ENCODE data around the gene CCDC122.
"Not testable (repeated sequence)": the region's sequence is repeated elsewhere in the genome, so short reads cannot be mapped to it uniquely, and the experiment has no call there.

The CCDC122 gene

GRCh38 chr13:43865892-43866291 lies 13.6 kb downstream of the CCDC122 start:
- no peak overlapping the region for H3K27ac Mint-ChIP-seq (ENCODE audit: low read depth)
- no peaks in the 10 kb centered on the region for H3K36me3 Mint-ChIP-seq (ENCODE audit: insufficient read depth)
- H3K27me3 Mint-ChIP-seq = no peaks in the 10 kb centered on the region
- H3K9me3 Mint-ChIP-seq = no peaks in the 10 kb centered on the region
- no peak for DNase-seq (ENCODE audit: low spot score in 2 of 2)
- no peaks in the 10 kb centered on the region for H3K4me1 Mint-ChIP-seq
- H3K4me3 Mint-ChIP-seq = no peak overlapping the region
- ATAC-seq (replicated peaks; ENCODE audit: extremely low read depth, poor library complexity, severe bottlenecking) = no peak

GRCh38 chr13:43864921-43865320 lies 14.6 kb downstream of the CCDC122 start:
- Mint-ChIP-seq H3K9me3 (no peaks in the 10 kb centered on the region), H3K36me3 (ENCODE audit: insufficient read depth) (no peaks in the 10 kb centered on the region), H3K27me3 (no peaks in the 10 kb centered on the region), H3K4me3 (no peak overlapping the region), H3K4me1 (no peaks in the 10 kb centered on the region), H3K27ac (ENCODE audit: low read depth) (no peak overlapping the region)
- DNase-seq (ENCODE audit: low spot score in 2 of 2) = no peak
- ATAC-seq (replicated peaks; ENCODE audit: extremely low read depth, poor library complexity, severe bottlenecking) = no peak

- ATAC-seq (replicated peaks; ENCODE audit: extremely low read depth, poor library complexity, severe bottlenecking) = no peak
- H3K27me3 Mint-ChIP-seq = no peaks in the 10 kb centered on the region
- no peak overlapping the region for H3K27ac Mint-ChIP-seq (ENCODE audit: low read depth)
- no peaks in the 10 kb centered on the region for H3K4me1 Mint-ChIP-seq
- no peak overlapping the region for H3K4me3 Mint-ChIP-seq
- no peaks in the 10 kb centered on the region for H3K9me3 Mint-ChIP-seq
- DNase-seq (ENCODE audit: low spot score in 2 of 2) = no peak
- H3K36me3 Mint-ChIP-seq (ENCODE audit: insufficient read depth) = no peaks in the 10 kb centered on the region
Measured at GRCh38 chr13:43861863-43862262, 17.7 kb downstream of the CCDC122 start.

- H3K9me3 Mint-ChIP-seq = peaks cover 42% of the 10 kb centered on the region
- no peak overlapping the region for H3K27ac Mint-ChIP-seq (ENCODE audit: low read depth)
- no peak overlapping the region for H3K4me3 Mint-ChIP-seq
- H3K36me3 Mint-ChIP-seq (ENCODE audit: insufficient read depth) = peaks cover 4% of the 10 kb centered on the region
- ATAC-seq (replicated peaks; ENCODE audit: extremely low read depth, poor library complexity, severe bottlenecking) = no peak
- no peaks in the 10 kb centered on the region for H3K27me3 Mint-ChIP-seq
- H3K4me1 Mint-ChIP-seq = no peaks in the 10 kb centered on the region
- no peak for DNase-seq (ENCODE audit: low spot score in 2 of 2)
Measured at GRCh38 chr13:43852923-43853404, 26.6 kb downstream of the CCDC122 start.

GRCh38 chr13:43850873-43851272 lies 28.7 kb downstream of the CCDC122 start:
- Mint-ChIP-seq H3K27me3 (no peaks in the 10 kb centered on the region), H3K9me3 (peaks cover 42% of the 10 kb centered on the region), H3K36me3 (ENCODE audit: insufficient read depth) (peaks cover 4% of the 10 kb centered on the region), H3K27ac (ENCODE audit: low read depth) (no peak overlapping the region), H3K4me3 (no peak overlapping the region), H3K4me1 (no peaks in the 10 kb centered on the region)
- DNase-seq (ENCODE audit: low spot score in 2 of 2) = no peak
- no peak for ATAC-seq (replicated peaks; ENCODE audit: extremely low read depth, poor library complexity, severe bottlenecking)

- no peak overlapping the region for H3K27ac Mint-ChIP-seq (ENCODE audit: low read depth)
- H3K4me3 Mint-ChIP-seq = no peak overlapping the region
- no peaks in the 10 kb centered on the region for H3K4me1 Mint-ChIP-seq
- peaks cover 3% of the 10 kb centered on the region for H3K36me3 Mint-ChIP-seq (ENCODE audit: insufficient read depth)
- H3K27me3 Mint-ChIP-seq = no peaks in the 10 kb centered on the region
- ATAC-seq (replicated peaks; ENCODE audit: extremely low read depth, poor library complexity, severe bottlenecking) = no peak
- H3K9me3 Mint-ChIP-seq = peaks cover 28% of the 10 kb centered on the region
- no peak for DNase-seq (ENCODE audit: low spot score in 2 of 2)
Measured at GRCh38 chr13:43848001-43848649, 31.4 kb downstream of the CCDC122 start.

- H3K27ac Mint-ChIP-seq (ENCODE audit: low read depth) = no peak overlapping the region
- H3K4me3 Mint-ChIP-seq = no peak overlapping the region
- DNase-seq (ENCODE audit: low spot score in 2 of 2) (no peak), ATAC-seq (replicated peaks; ENCODE audit: extremely low read depth, poor library complexity, severe bottlenecking) (no peak)
- no peaks in the 10 kb centered on the region for H3K27me3 Mint-ChIP-seq
- H3K36me3 Mint-ChIP-seq (ENCODE audit: insufficient read depth) = peaks cover 1% of the 10 kb centered on the region
- H3K9me3 Mint-ChIP-seq = peaks cover 14% of the 10 kb centered on the region
- H3K4me1 Mint-ChIP-seq = no peaks in the 10 kb centered on the region
Measured at GRCh38 chr13:43846496-43847158, 32.9 kb downstream of the CCDC122 start.

- Mint-ChIP-seq H3K27me3 (no peaks in the 10 kb centered on the region), H3K36me3 (ENCODE audit: insufficient read depth) (no peaks in the 10 kb centered on the region), H3K9me3 (no peaks in the 10 kb centered on the region), H3K4me3 (no peak overlapping the region), H3K4me1 (no peaks in the 10 kb centered on the region), H3K27ac (ENCODE audit: low read depth) (no peak overlapping the region)
- DNase-seq (ENCODE audit: low spot score in 2 of 2) = no peak
- no peak for ATAC-seq (replicated peaks; ENCODE audit: extremely low read depth, poor library complexity, severe bottlenecking)
Measured at GRCh38 chr13:43838909-43839308, 40.6 kb downstream of the CCDC122 start.

GRCh38 chr13:43835701-43836100 lies 43.8 kb downstream of the CCDC122 start:
- H3K4me3 Mint-ChIP-seq = no peak overlapping the region
- no peaks in the 10 kb centered on the region for H3K4me1 Mint-ChIP-seq
- DNase-seq (ENCODE audit: low spot score in 2 of 2) (no peak), ATAC-seq (replicated peaks; ENCODE audit: extremely low read depth, poor library complexity, severe bottlenecking) (no peak)
- H3K36me3 Mint-ChIP-seq (ENCODE audit: insufficient read depth) = no peaks in the 10 kb centered on the region
- no peak overlapping the region for H3K27ac Mint-ChIP-seq (ENCODE audit: low read depth)
- no peaks in the 10 kb centered on the region for H3K9me3 Mint-ChIP-seq
- peaks cover 22% of the 10 kb centered on the region for H3K27me3 Mint-ChIP-seq

GRCh38 chr13:43831088-43831487 lies 48.5 kb downstream of the CCDC122 start:
- peaks cover 32% of the 10 kb centered on the region for H3K27me3 Mint-ChIP-seq

GRCh38 chr13:43830497-43830881 lies 49.1 kb downstream of the CCDC122 start:
- DNase-seq (ENCODE audit: low spot score in 2 of 2) (no peak), ATAC-seq (replicated peaks; ENCODE audit: extremely low read depth, poor library complexity, severe bottlenecking) (no peak)
- no peak overlapping the region for H3K27ac Mint-ChIP-seq (ENCODE audit: low read depth)

More at GRCh38 chr13:43831088-43831487, 48.5 kb downstream of the CCDC122 start:
- no peaks in the 10 kb centered on the region for H3K9me3 Mint-ChIP-seq
- ATAC-seq (replicated peaks; ENCODE audit: extremely low read depth, poor library complexity, severe bottlenecking) (no peak), DNase-seq (ENCODE audit: low spot score in 2 of 2) (no peak)
- no peaks in the 10 kb centered on the region for H3K36me3 Mint-ChIP-seq (ENCODE audit: insufficient read depth)
- H3K27ac Mint-ChIP-seq (ENCODE audit: low read depth) = no peak overlapping the region
- no peak overlapping the region for H3K4me3 Mint-ChIP-seq
- H3K4me1 Mint-ChIP-seq = no peaks in the 10 kb centered on the region

GRCh38 chr13:43824656-43825055 lies 54.9 kb downstream of the CCDC122 start:
- not testable (repeated sequence) for H3K9me3 Mint-ChIP-seq; ATAC-seq (replicated peaks; ENCODE audit: extremely low read depth, poor library complexity, severe bottlenecking); H3K27ac Mint-ChIP-seq (ENCODE audit: low read depth); DNase-seq (ENCODE audit: low spot score in 2 of 2); H3K4me1 Mint-ChIP-seq; H3K36me3 Mint-ChIP-seq (ENCODE audit: insufficient read depth); H3K4me3 Mint-ChIP-seq
- H3K27me3 Mint-ChIP-seq = peaks cover 41% of the 10 kb centered on the region

More at GRCh38 chr13:43830497-43830881, 49.1 kb downstream of the CCDC122 start:
- H3K36me3 Mint-ChIP-seq (ENCODE audit: insufficient read depth) = no peaks in the 10 kb centered on the region
- no peaks in the 10 kb centered on the region for H3K9me3 Mint-ChIP-seq
- H3K27me3 Mint-ChIP-seq = peaks cover 32% of the 10 kb centered on the region
- H3K4me3 Mint-ChIP-seq = no peak overlapping the region
- no peaks in the 10 kb centered on the region for H3K4me1 Mint-ChIP-seq

- ATAC-seq (replicated peaks; ENCODE audit: extremely low read depth, poor library complexity, severe bottlenecking) = no peak
- no peaks in the 10 kb centered on the region for H3K36me3 Mint-ChIP-seq (ENCODE audit: insufficient read depth)
- no peak overlapping the region for H3K27ac Mint-ChIP-seq (ENCODE audit: low read depth)
Measured at GRCh38 chr13:43822969-43823368, 56.6 kb downstream of the CCDC122 start.

More at GRCh38 chr13:43822969-43823368, 56.6 kb downstream of the CCDC122 start:
- Mint-ChIP-seq H3K4me3 (no peak overlapping the region), H3K27me3 (peaks cover 48% of the 10 kb centered on the region), H3K4me1 (no peaks in the 10 kb centered on the region), H3K9me3 (no peaks in the 10 kb centered on the region)
- DNase-seq (ENCODE audit: low spot score in 2 of 2) = no peak

All from central memory CD8-positive, alpha-beta T cell (primary cell).